HT1080 (cell line): ENCODE measurements around the gene ARL8B. TPM values are rescaled to one million over a fixed set of nuclear protein-coding genes. Genes with fewer than 3 reads are reported as not detected.

Experiments used
- DNase-seq: peaks from one replicate; pipeline ENCODE4 v3.0.0-alpha.2; 2015; ENCODE audit warnings: low read depth
- total RNA-seq: library from RNA; depleted of rRNA; stranded (reverse); fragments of >200 nt; shearing (Covaris generic); gene quantifications from 2 replicates; pipeline ENCODE4 v1.2.3, GENCODE V29; 2014

Gene ARL8B
- total RNA-seq, 1 experiment from 2014 or later: 35.8 TPM

GRCh38 chr3:5186089-5186857 lies 64.2 kb downstream of the ARL8B start:
- no peak for DNase-seq

DNA sequence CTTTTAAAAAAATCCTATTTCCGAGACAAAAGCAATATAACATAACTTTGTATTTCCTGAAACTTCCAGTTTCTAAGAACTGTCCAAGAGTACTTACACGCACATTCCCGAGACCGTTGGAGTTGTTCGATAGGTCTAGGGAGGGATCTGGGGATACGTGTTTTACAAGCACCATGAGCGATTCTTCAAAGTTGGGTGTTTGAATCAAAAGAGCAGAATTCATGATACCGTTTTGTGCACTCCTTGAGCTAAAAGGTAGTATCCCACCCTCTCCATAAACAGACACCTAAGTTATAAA lies 64.7 kb downstream of the ARL8B start:
- no peak for DNase-seq

DNA sequence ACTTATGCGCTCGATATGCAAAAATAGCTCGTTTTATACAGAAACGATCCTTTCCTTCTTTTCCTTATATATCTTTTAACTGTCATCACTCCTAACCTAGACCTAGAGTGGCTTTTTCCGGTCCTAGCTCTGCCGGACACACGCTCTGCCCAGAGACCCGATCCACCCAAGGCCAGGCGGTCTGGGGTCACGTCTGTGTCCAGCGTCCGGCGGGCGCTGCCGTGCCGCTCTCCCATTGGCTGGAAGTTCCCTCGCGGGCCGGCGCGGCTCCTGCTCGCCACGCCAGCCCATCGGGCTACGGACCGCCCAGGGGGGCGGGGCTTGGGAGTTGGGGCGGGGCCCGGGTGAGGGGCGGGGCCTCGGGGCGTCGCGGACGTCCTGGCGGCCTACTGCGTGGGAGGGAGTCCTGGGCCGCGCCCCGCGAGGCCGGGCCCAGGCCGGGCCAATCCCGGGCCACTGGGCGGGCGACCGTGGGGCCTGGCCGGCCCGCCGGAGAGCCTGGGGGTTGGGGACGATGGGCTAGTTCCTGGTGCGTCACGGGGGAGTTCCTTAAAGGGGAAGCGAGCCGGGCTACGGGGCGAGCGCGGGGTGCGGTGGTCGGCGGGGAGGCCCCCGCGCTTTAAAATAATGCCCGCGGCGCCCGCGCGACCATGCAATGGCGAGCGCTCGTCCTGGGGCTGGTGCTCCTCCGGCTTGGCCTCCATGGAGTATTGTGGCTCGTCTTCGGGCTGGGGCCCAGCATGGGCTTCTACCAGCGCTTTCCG lies 65.2 kb downstream of the ARL8B start, which contains the start of gene EDEM1:
Gene EDEM1 (plus strand): TSS at position 552 of the 764 bp plus-strand sequence. CDS start 99 bp downstream, at position 651.
- DNase-seq: peak; percentile 93

GRCh38 chr3:5187920-5188418 lies 65.9 kb downstream of the ARL8B start:
- DNase-seq: no peak

DNA sequence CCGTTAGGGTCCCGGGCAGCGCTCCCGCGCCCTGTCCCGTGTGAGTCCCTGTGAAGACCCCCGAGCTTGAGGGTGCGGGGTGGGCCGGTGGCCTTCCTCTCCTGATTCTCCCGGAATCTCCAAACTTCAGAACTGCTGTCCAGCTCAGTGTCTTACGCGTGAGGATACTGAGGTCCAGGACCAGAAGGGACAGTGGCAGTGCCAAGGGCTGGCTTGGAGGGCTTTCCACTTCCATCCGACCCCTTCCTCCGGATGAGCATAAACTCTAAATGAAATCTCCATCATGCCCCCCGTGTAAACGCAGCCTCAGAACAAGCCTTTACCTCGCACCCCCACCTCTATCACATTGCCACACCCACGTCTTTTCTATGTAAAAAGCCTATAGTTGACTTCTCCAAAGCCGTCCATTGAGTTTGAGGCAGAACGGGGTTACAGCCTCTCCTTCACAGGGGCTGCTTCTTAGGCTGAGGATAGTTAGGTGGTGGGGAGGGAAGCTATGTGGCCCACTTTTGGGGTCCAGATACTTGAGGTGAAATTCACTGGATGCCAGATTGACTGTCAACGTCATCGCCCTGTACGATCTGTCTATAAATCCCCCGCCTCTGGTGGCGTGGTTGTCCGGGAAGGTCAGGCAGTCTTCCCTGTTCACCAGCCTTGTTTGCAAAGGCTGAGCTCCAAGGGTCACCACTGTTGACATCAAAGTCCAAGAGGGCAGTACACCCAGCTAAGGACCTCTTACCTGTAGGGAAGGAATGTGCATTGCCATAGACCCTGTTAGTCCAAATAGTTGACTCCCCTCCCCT lies 66.5 kb downstream of the ARL8B start:
- DNase-seq: peak; percentile 32

GRCh38 chr3:5190147-5190791 lies 68.2 kb downstream of the ARL8B start:
- DNase-seq: no peak

GRCh38 chr3:5191555-5192304 lies 69.6 kb downstream of the ARL8B start:
- no peak for DNase-seq

DNA sequence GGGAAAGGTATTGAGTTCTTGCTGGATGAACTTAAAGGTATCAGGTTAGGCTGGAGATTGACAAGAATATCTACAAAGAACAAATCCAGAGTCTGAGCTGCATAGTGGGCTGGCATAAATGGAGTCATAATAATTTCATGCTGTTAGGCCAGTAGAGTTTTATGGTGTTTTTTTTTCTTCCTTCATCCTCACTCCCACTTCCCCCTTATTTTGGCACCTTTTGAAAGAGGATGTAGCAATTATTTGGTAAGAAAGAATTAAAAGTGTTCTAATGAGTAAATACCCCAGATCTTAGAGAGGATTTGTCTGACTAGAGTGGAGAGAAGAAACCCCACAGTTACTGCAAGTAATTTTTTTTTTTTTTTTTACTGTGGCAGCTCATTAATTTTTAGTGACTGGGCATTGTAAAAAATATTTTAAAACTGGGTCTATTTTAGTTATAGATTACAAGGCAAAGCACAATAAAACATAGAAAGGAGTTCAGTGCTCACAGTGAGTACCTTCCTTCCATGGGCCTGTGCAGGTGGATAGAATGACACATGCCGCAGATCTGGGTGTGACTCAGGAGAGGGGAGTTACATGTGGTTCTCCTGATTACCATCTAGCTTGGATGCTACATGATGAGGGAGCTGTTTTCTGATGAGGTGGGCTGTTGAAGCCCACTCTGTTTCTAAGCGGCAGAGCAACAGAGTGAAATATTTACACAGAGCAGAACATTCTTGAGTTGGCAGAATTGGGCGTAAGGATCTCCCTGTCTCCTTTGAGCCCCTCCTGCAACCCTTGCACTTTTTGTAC lies 70.7 kb downstream of the ARL8B start:
- no peak for DNase-seq

DNA sequence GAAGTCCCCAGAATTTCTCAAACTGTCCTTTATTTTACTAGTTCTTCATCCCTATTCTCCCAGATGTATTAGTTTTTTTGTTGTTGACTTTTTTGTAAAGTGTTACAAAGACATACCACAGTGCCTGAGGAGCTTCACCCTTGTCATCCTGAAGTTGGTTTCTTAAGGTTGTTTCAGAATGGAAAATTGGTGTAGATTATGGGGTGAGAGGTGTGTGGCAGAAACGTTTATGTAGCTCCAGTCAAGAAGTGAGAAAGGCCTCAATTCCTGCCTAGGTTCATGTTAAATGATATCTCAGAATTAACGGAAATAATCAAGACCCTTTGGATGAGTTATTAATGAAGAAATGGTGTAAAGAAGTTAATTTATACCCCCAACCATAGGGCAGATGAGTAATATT lies 72.2 kb downstream of the ARL8B start:
- no peak for DNase-seq

DNA sequence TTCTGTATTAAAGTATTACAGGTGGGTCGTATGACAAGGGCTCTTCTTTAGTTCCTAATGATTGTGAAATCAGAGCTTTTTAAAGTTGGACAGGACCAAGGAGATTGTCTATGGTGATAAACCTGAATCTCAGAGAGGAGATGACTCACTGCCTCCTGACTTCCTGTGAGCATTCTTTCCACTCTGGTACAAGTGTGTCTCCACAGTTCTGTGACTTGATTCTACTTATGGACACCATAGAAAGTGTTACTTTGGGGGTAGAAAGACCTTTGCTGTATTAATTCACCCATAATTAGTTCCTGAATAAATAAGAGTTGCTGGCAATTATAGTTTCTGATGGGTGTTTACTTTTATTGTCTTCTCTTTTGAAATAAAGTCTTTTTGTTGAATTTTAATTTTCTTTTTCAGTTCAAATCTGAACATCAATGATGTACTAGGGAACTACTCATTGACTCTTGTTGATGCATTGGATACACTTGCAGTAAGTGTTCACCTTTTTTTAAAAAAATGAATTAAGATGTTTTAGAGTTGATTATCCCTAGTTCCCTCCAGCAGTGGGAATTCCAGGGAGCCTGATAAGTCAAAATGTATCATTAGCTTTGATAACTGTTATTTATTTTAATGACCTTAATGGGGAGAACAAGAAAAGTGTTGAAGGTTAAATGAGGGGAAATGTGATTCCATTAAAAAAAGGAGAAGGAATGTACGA lies 72.9 kb downstream of the ARL8B start:
- peak; percentile 87 for DNase-seq

- DNase-seq: peak; percentile 74
These were observed 73.5 kb downstream of the ARL8B start for GRCh38 chr3:5195605-5196004.

GRCh38 chr3:5197022-5197421 lies 74.9 kb downstream of the ARL8B start:
- no peak for DNase-seq

DNA sequence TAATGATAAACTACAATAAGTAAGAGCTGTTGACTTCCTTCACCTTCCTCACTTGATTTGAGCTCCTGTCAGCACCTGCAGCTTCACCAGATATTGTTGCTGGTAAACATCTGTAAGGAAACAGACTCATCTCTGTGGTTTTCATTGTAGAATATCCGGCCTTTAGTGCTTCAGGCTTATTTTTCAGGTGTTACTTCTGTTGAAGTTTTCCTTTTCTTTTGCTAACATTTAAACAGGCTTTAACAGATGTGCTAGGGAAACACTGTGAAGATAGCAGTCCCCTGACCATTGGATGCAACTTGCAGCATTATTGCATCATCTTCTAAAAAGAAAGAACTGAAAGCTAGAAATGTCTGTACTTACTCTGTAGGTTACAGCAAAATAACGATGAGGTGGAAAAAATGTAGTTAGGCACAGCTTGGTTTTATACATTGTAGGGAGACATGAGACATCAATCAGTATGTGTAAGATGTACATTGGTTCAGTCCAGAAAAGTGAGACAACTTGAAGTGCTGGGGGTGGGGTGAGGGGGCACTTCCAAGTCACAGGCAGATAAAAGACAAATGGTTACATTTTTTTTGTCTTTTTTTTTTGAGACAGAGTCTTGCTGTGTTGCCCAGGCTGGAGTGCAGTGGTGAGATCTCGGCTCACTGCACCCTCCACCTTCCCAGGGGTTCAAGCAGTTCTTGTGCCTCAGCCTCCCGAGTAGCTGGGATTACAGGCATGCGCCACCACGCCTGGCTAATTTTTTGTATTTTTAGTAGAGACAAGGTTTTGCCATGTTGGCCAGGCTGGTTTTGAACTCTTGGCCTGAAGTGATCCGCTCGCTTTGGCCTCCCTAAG lies 75.6 kb downstream of the ARL8B start:
- peak; percentile 17 for DNase-seq

- DNase-seq: no peak
These were observed 76.2 kb downstream of the ARL8B start for GRCh38 chr3:5198313-5198677.

DNA sequence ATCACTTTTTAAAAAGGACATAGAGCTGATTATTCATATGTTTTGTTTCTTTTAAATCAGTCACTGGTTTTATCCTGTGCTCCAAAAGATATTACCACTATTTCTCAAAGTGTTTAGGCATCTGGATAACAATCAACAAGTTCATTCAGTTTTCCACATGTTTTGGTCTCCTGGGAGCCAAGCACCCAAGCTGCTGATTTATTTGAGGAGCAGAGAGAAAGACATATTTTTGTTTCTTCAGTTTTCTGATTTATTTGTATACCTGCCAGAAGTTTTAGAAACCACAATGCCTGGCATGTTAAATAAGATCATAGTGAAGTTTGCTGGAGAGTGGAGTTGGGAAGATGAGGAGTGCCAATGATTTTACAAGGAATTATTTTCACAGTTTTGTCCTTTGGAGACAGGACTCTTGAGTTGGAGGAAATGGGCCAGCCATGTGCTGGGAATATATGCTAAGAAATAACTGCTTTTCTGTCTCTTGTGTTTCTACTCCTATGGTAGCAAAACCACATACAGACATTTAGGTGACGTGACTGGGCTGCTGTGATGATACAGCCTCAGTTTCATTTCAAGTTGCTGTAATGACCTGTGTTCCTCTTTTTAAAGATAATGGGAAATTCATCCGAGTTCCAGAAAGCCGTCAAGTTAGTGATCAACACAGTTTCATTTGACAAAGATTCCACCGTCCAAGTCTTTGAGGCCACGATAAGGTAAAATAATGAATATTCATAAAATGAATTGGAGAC lies 77.1 kb downstream of the ARL8B start:
- no peak for DNase-seq

DNA sequence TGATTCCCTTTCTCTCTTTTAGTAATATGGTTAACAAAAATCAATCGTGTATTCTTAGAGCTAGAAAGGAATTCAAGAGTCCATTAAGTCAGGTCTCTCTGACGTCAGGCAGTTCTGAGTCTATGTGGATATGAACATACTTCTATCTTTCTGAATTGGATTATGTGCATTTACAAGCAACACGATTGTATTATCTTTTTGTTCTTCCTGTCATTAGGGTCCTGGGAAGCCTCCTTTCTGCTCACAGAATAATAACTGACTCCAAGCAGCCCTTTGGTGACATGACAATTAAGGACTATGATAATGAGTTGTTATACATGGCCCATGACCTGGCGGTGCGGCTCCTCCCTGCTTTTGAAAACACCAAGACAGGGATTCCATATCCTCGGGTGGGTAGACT lies 79.4 kb downstream of the ARL8B start:
- DNase-seq: no peak

DNA sequence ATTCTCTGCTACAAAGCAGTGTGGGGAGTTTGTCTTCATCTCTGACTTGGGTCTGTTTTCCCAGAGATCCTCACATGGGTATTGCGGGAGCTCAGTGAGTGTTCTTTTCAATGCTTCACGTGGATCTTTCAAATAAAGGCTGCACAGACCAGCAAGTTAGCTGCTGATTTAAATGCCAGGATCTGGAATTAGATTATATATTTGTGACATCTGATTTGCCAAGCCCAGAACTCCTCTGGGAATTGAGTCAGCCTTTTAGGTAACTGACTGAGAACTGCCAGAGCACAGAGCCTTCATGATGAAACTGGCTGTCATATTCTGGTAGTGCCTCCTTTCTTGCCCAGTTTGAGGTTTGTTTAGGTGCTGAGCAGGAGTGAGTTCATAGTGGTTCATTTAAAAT lies 80.1 kb downstream of the ARL8B start:
- no peak for DNase-seq
